ENCODE data around the gene CTTN. TPM values are rescaled to one million over a fixed set of nuclear protein-coding genes. Genes with fewer than 3 reads are reported as not detected.

CTTN gene
- total and polyA plus RNA-seq, 10 of the 15 experiments (the other 5 are each of a cell fraction or from before 2014, with no cell fraction given): 1.1 to 37.8 (median 11.8) TPM

- TF ChIP-seq REST (IDR thresholded peaks at IDR 0.05; ENCODE audit: low read depth, low read length) (no peak), JUNB (IDR thresholded peaks at IDR 0.05) (no peak)
These were observed 16.2 kb upstream of the CTTN start (continued) for GRCh38 chr11:70381872-70382861.

- ChIA-PET CTCF (no interaction called here), RAD21 (ENCODE audit: unreplicated experiment) (no interaction called here), POLR2A (interaction anchor here (0.6 kb wide), 1 partner anchor 9 kb away, joined by 6 read pairs; no protein-coding TSS in a partner anchor), SMC1A (ENCODE audit: uncharacterized antibody, unreplicated experiment) (interaction anchor here (0.8 kb wide), 1 partner anchor 931 kb away, joined by 3 read pairs; no protein-coding TSS in a partner anchor)
- BruUV-seq (replicated peaks): TSS peak; percentile 40
- peaks cover 9 to 12% of the 10 kb centered on the region in 2 experiments for H3K36me3 ChIP-seq (ENCODE audit: control insufficient read depth in 2 of 2, insufficient read depth in 2 of 2, low read length in 1 of 2)
- FAIRE-seq (no peak), DNase-seq (ENCODE audit: low read depth, low spot score) (no peak), ATAC-seq (no peak)
- H3K9ac ChIP-seq (ENCODE audit: control insufficient read depth, insufficient read depth, low read length): no peak overlapping the region
- no peak overlapping the region for H3K4me3 ChIP-seq
- in situ Hi-C loops (cut with MboI): no loop called here
- no peaks in the 10 kb centered on the region for H4K20me1 ChIP-seq (ENCODE audit: control insufficient read depth, insufficient read depth)
- no peaks in the 10 kb centered on the region for H3K9me3 ChIP-seq (replicated peaks; ENCODE audit: control insufficient read depth, insufficient read depth, low read length)
- no peak for TF ChIP-seq TBL1XR1 (IDR thresholded peaks at IDR 0.05; ENCODE audit: low read depth, low read length)
- 91% methylated on average over 11 of the region's 11 CpGs for WGBS (ENCODE audit: insufficient coverage, insufficient replicate concordance, low lambda C conversion rate, missing lambda C conversion rate)
- intact Hi-C loops (cut with micrococcal nuclease; ENCODE audit: unreplicated experiment): no loop called here
- no peaks in the 10 kb centered on the region for H3K79me2 ChIP-seq (ENCODE audit: control insufficient read depth, insufficient read depth, low read length)
- H3K27me3 ChIP-seq (replicated peaks in 1 of 2; ENCODE audit: control insufficient read depth in 2 of 2, insufficient read depth in 2 of 2, low read length in 1 of 2): no peaks in the 10 kb centered on the region
- no peak overlapping the region for H3K4me2 ChIP-seq (ENCODE audit: control insufficient read depth, insufficient read depth)
- no peak overlapping the region for H3K27ac ChIP-seq (ENCODE audit: control insufficient read depth, insufficient read depth)
- H2AFZ ChIP-seq (ENCODE audit: control insufficient read depth, low read depth, low read length): no peak overlapping the region
- H3K4me1 ChIP-seq (ENCODE audit: control insufficient read depth, insufficient read depth, low read length): no peaks in the 10 kb centered on the region
These were observed 14.4 kb upstream of the CTTN start for GRCh38 chr11:70383664-70384565.
